SK-N-SH (cell line): Measurements from ENCODE around the gene CCDC60. TPM values are rescaled to one million over a fixed set of nuclear protein-coding genes. Genes with fewer than 3 reads are reported as not detected.

Source experiments
- CTCF ChIA-PET: fragments of 300-600, 350-600 bp; formaldehyde crosslinking; extraction: SDS; loops from one replicate; lab custom pipeline; 2021; lab: Yijun Ruan, JAX
- POLR2A ChIA-PET: fragments of 350-600 bp; sonication (Branson Sonifier 250); formaldehyde crosslinking; extraction: SDS; loops from one replicate; lab custom pipeline; 2020; ENCODE audit warnings: antibody characterized with exemption, inconsistent platforms; lab: Yijun Ruan, JAX
- DNase-seq: peaks from one replicate; pipeline ENCODE4 v3.0.0; 2012
- H2AFZ ChIP-seq: fragments of 200-600 bp; sonication (generic); 2 replicates; pipeline ENCODE4 v1.8.1; 2016; ENCODE audit warnings: antibody characterized with exemption, mild to moderate bottlenecking, low read depth
- H3F3A ChIP-seq: fragments of 200-600 bp; sonication (generic); replicated peaks from 2 replicates; pipeline ENCODE3; 2016; ENCODE audit warnings: antibody characterized with exemption, mild to moderate bottlenecking; ENCODE audit not compliant: insufficient read depth
- H3K27ac ChIP-seq, 2 experiments: fragments of 200-500 bp in 1 of 2; fragments of 200-600 bp in 1 of 2; sonication (Bioruptor generic) in 1 of 2; sonication (generic), shearing (Covaris generic) in 1 of 2; 2 replicates each; pipeline versions ENCODE4 v1.5.1 to v1.6.1; 2014 to 2016; ENCODE audit warnings: low read depth in 2 of 2, inconsistent platforms in 1 of 2, low read length in 1 of 2, mild to moderate bottlenecking in 1 of 2, mixed read lengths in 1 of 2
- H3K27me3 ChIP-seq: fragments of 200-600 bp; sonication (generic), shearing (Covaris generic); 2 replicates; pipeline ENCODE4 v1.6.1; 2016; ENCODE audit warnings: mixed run types; ENCODE audit not compliant: insufficient read depth
- H3K36me3 ChIP-seq, 2 experiments: fragments of 200-500 bp in 1 of 2; fragments of 200-600 bp in 1 of 2; sonication (Bioruptor generic) in 1 of 2; sonication (generic) in 1 of 2; replicated peaks in 1 of 2; 2 replicates each; pipeline versions ENCODE3 to v1.5.1; 2014 to 2016; ENCODE audit warnings: low read length in 1 of 2, mild to moderate bottlenecking in 1 of 2; ENCODE audit not compliant: insufficient read depth in 2 of 2, control insufficient read depth in 1 of 2
- H3K4me1 ChIP-seq, 2 experiments: fragments of 200-500 bp in 1 of 2; fragments of 200-600 bp in 1 of 2; sonication (Bioruptor generic) in 1 of 2; sonication (generic), shearing (Covaris generic) in 1 of 2; 2 replicates each; pipeline versions ENCODE4 v1.5.1 to v1.6.1; 2014 to 2016; ENCODE audit warnings: low read depth in 1 of 2, low read length in 1 of 2, mixed run types in 1 of 2; ENCODE audit not compliant: insufficient read depth in 2 of 2, control insufficient read depth in 1 of 2
- H3K4me2 ChIP-seq: fragments of 200-600 bp; sonication (generic), shearing (Covaris generic); 2 replicates; pipeline ENCODE4 v1.6.1; 2017; ENCODE audit warnings: mixed run types
- H3K4me3 ChIP-seq, 2 experiments: fragments of 200-500 bp in 1 of 2; fragments of 200-600 bp in 1 of 2; sonication (Bioruptor generic) in 1 of 2; sonication (generic), shearing (Covaris generic) in 1 of 2; 2 replicates each; pipeline versions ENCODE4 v1.5.1 to v1.8.1; 2014 to 2016; ENCODE audit warnings: low read depth in 2 of 2, inconsistent platforms in 1 of 2, low read length in 1 of 2, mild to moderate bottlenecking in 1 of 2, mixed read lengths in 1 of 2, moderate library complexity in 1 of 2
- H3K79me2 ChIP-seq: fragments of 200-600 bp; sonication (generic); 2 replicates; pipeline ENCODE4 v1.8.1; 2017; ENCODE audit warnings: mild to moderate bottlenecking; ENCODE audit not compliant: insufficient read depth
- H3K9ac ChIP-seq: fragments of 200-600 bp; sonication (generic); 2 replicates; pipeline ENCODE4 v1.6.1; 2017; ENCODE audit warnings: mixed run types
- H3K9me2 ChIP-seq: fragments of 200-600 bp; sonication (generic); 2 replicates; pipeline ENCODE4 v1.6.1; 2017; ENCODE audit warnings: mixed run types
- H3K9me3 ChIP-seq: fragments of 200-600 bp; sonication (generic); 2 replicates; pipeline ENCODE4 v1.6.1; 2017; ENCODE audit warnings: mixed run types, mild to moderate bottlenecking, moderate library complexity
- H4K20me1 ChIP-seq: fragments of 200-600 bp; sonication (generic); 2 replicates; pipeline ENCODE4 v1.6.1; 2017; ENCODE audit warnings: mild to moderate bottlenecking, mixed run types; ENCODE audit not compliant: insufficient read depth
- EZH2phosphoT487 ChIP-seq: fragments of 200-600 bp; sonication (generic); IDR thresholded peaks from 2 replicates; pipeline ENCODE4 v1.6.1; 2017; ENCODE audit warnings: low read depth, mixed run types, mild to moderate bottlenecking, antibody characterized with exemption, moderate library complexity, borderline replicate concordance
- FOXM1 ChIP-seq: IDR thresholded peaks from 2 replicates; pipeline ENCODE4 v1.4.0; 2012; ENCODE audit warnings: low read depth, mild to moderate bottlenecking
- GABPA ChIP-seq: IDR thresholded peaks from 2 replicates; pipeline ENCODE4 v1.4.0; 2012; ENCODE audit warnings: low read depth, mild to moderate bottlenecking
- MAX ChIP-seq: IDR thresholded peaks from 2 replicates; pipeline ENCODE4 v1.4.0; 2012; ENCODE audit warnings: low read depth
- MXI1 ChIP-seq: IDR thresholded peaks from 2 replicates; pipeline ENCODE4 v1.6.1; 2012; ENCODE audit warnings: mild to moderate bottlenecking, low read depth, low read length, improper control_type of control experiment
- PBX3 ChIP-seq: IDR thresholded peaks from 2 replicates; pipeline ENCODE4; 2012
- RAD21 ChIP-seq: IDR thresholded peaks from 2 replicates; pipeline ENCODE4 v1.6.1; 2012; ENCODE audit warnings: mild to moderate bottlenecking, low read length
- RCOR1 ChIP-seq: fragments of 150-350 bp; IDR thresholded peaks from 2 replicates; pipeline ENCODE4 v1.6.1; 2017; ENCODE audit warnings: antibody characterized with exemption, low read length
- RXRA ChIP-seq: IDR thresholded peaks from 2 replicates; pipeline ENCODE4 v1.4.0; 2012; ENCODE audit warnings: low read depth, mild to moderate bottlenecking, borderline replicate concordance
- TEAD4 ChIP-seq: IDR thresholded peaks from 2 replicates; pipeline ENCODE4 v1.4.0; 2012; ENCODE audit warnings: mild to moderate bottlenecking, borderline replicate concordance; ENCODE audit not compliant: insufficient read depth
- YY1 ChIP-seq: IDR thresholded peaks from 2 replicates; pipeline ENCODE4 v1.4.0; 2012; ENCODE audit warnings: low read depth, mild to moderate bottlenecking
- ZBTB33 ChIP-seq: IDR thresholded peaks from 2 replicates; pipeline ENCODE4 v1.4.0; 2012; ENCODE audit warnings: low read depth, borderline replicate concordance
- WGBS: methylation state at CpG from one replicate; pipeline ENCODE4 v1.1.6; 2017; ENCODE audit warnings: low lambda C conversion rate; 5-methylcytosine and 5-hydroxymethylcytosine counted together
- polyA plus RNA-seq, 3 experiments: library from polyadenylated mRNA; depleted of rRNA; stranded (reverse); fragments of >200 nt; gene quantifications; 2 replicates each; pipeline ENCODE4 v1.2.3, GENCODE V29; 2012

Gene CCDC60
- polyA plus RNA-seq, 1 of the 3 experiments (the other 2 are of a cell fraction), result not detected

GRCh38 chr12:119459481-119459880 is 125.0 kb downstream of the CCDC60 start:
- no peak overlapping the region for H3K4me3 ChIP-seq
- H3K9me2 ChIP-seq, result no peaks in the 10 kb centered on the region
- DNase-seq, result no peak
- no peaks in the 10 kb centered on the region for H3K4me1 ChIP-seq
- H3K79me2 ChIP-seq, result no peaks in the 10 kb centered on the region
- H3K27me3 ChIP-seq, result no peaks in the 10 kb centered on the region
- no peaks in the 10 kb centered on the region for H3K9me3 ChIP-seq
- ChIA-PET POLR2A (no interaction called here), CTCF (interaction anchor here (0.7 to 1.5 kb wide), 4 partner anchors 13 to 86 kb away, joined by 3 to 4 read pairs (median 3); no protein-coding TSS in a partner anchor)
- TF ChIP-seq GABPA (no peak), YY1 (no peak), RXRA (no peak), PBX3 (no peak), EZH2phosphoT487 (no peak), TEAD4 (no peak), MAX (no peak), MXI1 (no peak), RAD21 (no peak), FOXM1 (no peak)
- no peak overlapping the region for H3K9ac ChIP-seq
- H3K27ac ChIP-seq, result no peak overlapping the region
- no peaks in the 10 kb centered on the region for H4K20me1 ChIP-seq
- no peaks in the 10 kb centered on the region for H3K36me3 ChIP-seq
- no peak overlapping the region for H2AFZ ChIP-seq
- no peak overlapping the region for H3K4me2 ChIP-seq
- H3F3A ChIP-seq, result no peaks in the 10 kb centered on the region

- H2AFZ ChIP-seq, result no peak overlapping the region
- H3K4me3 ChIP-seq, result no peak overlapping the region
- no peaks in the 10 kb centered on the region for H3K36me3 ChIP-seq
- POLR2A ChIA-PET, result no interaction called here
- no peak overlapping the region for H3K9ac ChIP-seq
- no peaks in the 10 kb centered on the region for H3K4me1 ChIP-seq
- H3K79me2 ChIP-seq, result no peaks in the 10 kb centered on the region
- DNase-seq, result no peak
- H3F3A ChIP-seq, result no peaks in the 10 kb centered on the region
- H4K20me1 ChIP-seq, result no peaks in the 10 kb centered on the region
- H3K27me3 ChIP-seq, result no peaks in the 10 kb centered on the region
- no peak overlapping the region for H3K27ac ChIP-seq
- TF ChIP-seq ZBTB33, result no peak
- no peak for TF ChIP-seq RCOR1
- no peak for TF ChIP-seq YY1
- no peak for TF ChIP-seq FOXM1
- H3K9me3 ChIP-seq, result no peaks in the 10 kb centered on the region
- H3K9me2 ChIP-seq, result no peaks in the 10 kb centered on the region
- H3K4me2 ChIP-seq, result no peak overlapping the region
- CTCF ChIA-PET, result interaction anchor here (1.5 kb wide), 1 partner anchor 188 kb away, joined by 3 read pairs; no protein-coding TSS in a partner anchor
- WGBS, result 60% methylated on average over 3 of the region's 3 CpGs
These were observed 126.3 kb downstream of the CCDC60 start for GRCh38 chr12:119460876-119461275.
